BE2C (cell line): ENCODE measurements around the gene NACC1.
A peak's percentile ranks its signal among the peaks of the same experiment; 100 is the strongest.
"Not testable (repeated sequence)": the region's sequence is repeated elsewhere in the genome, so short reads cannot be mapped to it uniquely, and the experiment has no call there.

Experiments used
- DNase-seq: peaks from one replicate; pipeline ENCODE4 v3.0.0-alpha.2; 2020
- H3K27me3 ChIP-seq: fragments of 250-450 bp; sonication (Bioruptor Pico); 2 replicates; pipeline ENCODE4 v1.5.1; 2020; ENCODE audit warnings: mild to moderate bottlenecking
- H3K36me3 ChIP-seq: fragments of 250-450 bp; sonication (Bioruptor Pico); 2 replicates; pipeline ENCODE4 v1.5.1; 2020; ENCODE audit warnings: mild to moderate bottlenecking
- H3K4me1 ChIP-seq: fragments of 250-450 bp; sonication (Bioruptor Pico); 2 replicates; pipeline ENCODE4 v1.5.1; 2020
- H3K4me3 ChIP-seq: 2 replicates; pipeline ENCODE4 v1.5.1; 2011; ENCODE audit warnings: low read depth, low read length
- H3K9me3 ChIP-seq: fragments of 250-450 bp; sonication (Bioruptor Pico); 2 replicates; pipeline ENCODE4 v1.5.1; 2020
- CTCF ChIP-seq: IDR thresholded peaks from 2 replicates; pipeline ENCODE4 v1.5.1; 2012; ENCODE audit warnings: mild to moderate bottlenecking, low read depth, low read length

NACC1 gene

DNA sequence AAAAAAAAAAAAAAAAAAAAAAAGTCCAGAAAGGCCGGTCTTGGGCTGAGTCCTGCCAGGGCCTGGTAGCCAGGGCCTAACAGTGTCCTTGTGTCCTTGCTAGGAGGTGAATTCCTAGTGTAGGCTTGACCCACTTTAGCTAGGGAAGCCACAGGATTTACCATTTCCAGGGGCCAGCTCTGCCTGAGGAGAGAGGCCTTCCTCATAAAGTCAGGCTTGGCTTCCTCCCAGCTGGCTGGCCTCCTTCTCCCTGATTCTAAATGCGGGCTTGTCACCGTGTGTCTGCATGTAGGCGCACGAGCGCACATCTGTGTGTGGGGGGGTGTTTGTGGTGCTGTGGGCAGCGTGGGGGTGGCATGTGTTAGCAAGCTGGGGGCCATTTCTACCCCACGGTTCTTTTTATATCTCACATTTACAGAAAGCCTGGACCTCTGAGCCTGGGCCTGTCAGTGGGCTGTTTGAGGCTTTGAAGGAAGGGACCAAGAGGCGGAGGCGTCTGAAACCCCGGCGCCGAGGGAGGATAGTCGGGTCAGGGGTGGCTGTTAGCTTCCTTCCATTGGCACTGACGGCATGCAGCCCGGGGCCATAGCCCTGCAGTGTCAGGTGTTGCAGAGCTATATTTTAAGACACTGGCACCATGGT is 63.8 kb downstream of the NACC1 start:
- H3K36me3 ChIP-seq = no peaks in the 10 kb centered on the region
- H3K9me3 ChIP-seq = no peaks in the 10 kb centered on the region
- TF ChIP-seq CTCF = no peak
- H3K27me3 ChIP-seq = no peaks in the 10 kb centered on the region
- H3K4me3 ChIP-seq = no peak overlapping the region
- DNase-seq = peak; percentile 37
- peaks cover 4% of the 10 kb centered on the region; the same call in 1 of the 2 replicates for H3K4me1 ChIP-seq

GRCh38 chr19:13184926-13185325 is 66.9 kb downstream of the NACC1 start:
- H3K27me3 ChIP-seq, DNase-seq, H3K36me3 ChIP-seq, H3K4me1 ChIP-seq, H3K4me3 ChIP-seq, H3K9me3 ChIP-seq: not testable (repeated sequence)

DNA sequence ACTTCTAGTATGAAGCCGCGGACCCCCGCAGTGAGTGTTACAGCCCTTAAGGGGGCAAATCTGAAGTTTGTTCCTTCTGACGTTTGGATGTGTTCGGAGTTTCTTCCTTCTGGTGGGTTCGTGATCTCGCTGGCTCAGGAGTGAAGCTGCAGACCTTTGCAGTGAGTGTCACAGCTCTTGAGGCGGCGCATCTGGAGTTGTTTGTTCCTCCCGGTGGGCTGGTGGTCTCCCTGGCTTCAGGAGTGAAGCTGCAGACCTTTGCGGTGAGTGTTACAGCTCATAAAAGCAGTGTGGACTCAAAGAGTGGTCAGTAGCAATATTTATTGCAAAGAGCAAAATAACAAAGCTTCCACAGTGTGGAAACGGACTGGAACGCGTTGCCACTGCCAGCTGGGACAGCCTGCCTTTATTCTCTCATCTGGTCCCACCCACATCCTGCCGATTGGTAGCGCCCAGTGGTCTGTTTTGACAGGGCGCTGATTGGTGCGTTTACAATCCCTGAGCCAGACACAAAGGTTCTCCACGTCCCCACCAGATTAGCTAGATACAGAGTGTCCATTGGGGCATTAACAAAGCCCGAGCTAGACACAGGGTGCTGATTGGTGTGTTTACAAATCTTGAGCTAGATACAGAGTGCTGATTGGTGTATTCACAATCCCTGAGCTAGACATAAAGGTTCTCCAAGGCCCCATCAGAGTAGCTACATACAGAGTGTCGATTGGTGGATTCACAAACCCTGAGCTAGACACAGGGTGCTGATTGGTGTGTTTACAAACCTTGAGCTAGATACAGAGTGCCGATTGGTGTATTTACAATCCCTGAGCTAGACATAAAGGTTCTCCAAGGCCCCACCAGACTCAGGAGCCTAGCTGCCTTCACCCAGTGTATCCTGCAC is 67.9 kb downstream of the NACC1 start:
- H3K4me1 ChIP-seq, DNase-seq, H3K4me3 ChIP-seq, H3K27me3 ChIP-seq, H3K9me3 ChIP-seq, H3K36me3 ChIP-seq: not testable (repeated sequence)

DNA sequence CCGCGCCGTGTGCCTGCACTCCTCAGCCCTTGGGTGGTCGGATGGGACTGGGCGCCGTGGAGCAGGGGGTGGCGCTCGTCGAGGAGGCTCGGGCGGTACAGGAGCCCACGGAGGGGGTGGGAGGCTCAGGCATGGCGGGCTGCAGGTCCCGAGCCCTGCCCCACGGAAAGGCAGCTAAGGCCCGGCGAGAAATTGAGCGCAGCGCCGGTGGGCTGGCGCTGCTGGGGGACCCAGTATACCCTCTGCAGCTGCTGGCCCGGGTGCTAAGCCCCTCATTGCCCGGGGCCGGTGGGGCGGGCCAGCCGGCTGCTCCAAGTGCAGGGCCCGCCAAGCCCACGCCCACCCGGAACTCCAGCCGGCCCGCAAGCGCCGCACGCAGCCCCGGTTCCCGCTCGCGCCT is 68.6 kb downstream of the NACC1 start:
- not testable (repeated sequence) for H3K27me3 ChIP-seq, H3K4me1 ChIP-seq, DNase-seq, H3K36me3 ChIP-seq, H3K9me3 ChIP-seq, H3K4me3 ChIP-seq

GRCh38 chr19:13187419-13187818 is 69.4 kb downstream of the NACC1 start:
- TF ChIP-seq CTCF = no peak

DNA sequence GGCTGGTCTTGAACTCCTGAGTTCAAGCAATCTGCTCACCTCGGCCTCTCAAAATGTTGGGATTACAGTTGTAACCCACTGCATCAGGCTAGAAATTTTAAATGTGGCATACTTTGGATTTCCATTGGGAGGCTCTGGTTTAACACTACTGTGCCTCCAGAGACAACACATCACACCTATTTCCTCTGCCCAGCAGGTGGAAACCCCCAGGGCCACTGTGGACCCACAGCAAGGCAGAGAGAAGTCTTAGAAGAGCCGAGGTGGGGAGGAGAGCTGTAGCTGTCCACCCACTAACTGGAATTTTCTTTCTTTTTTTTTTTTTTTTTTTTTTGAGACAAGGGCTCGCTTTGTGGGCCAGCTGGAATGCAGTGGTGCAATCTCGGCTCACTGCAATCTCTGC is 71.5 kb downstream of the NACC1 start:
- H3K27me3 ChIP-seq = no peaks in the 10 kb centered on the region
- no peaks in the 10 kb centered on the region for H3K36me3 ChIP-seq
- no peaks in the 10 kb centered on the region for H3K9me3 ChIP-seq
- no peak overlapping the region for H3K4me3 ChIP-seq
- no peaks in the 10 kb centered on the region for H3K4me1 ChIP-seq
- no peak for TF ChIP-seq CTCF
- no peak for DNase-seq

More at GRCh38 chr19:13187419-13187818, 69.4 kb downstream of the NACC1 start:
- H3K36me3 ChIP-seq = no peaks in the 10 kb centered on the region
- no peaks in the 10 kb centered on the region for H3K4me1 ChIP-seq
- no peak for DNase-seq
- no peaks in the 10 kb centered on the region for H3K9me3 ChIP-seq
- H3K27me3 ChIP-seq = no peaks in the 10 kb centered on the region
- H3K4me3 ChIP-seq = no peak overlapping the region
